ENCODE measurements around the gene UVSSA. TPM values are rescaled to one million over a fixed set of nuclear protein-coding genes. Genes with fewer than 3 reads are reported as not detected.
"Not testable (repeated sequence)": the region's sequence is repeated elsewhere in the genome, so short reads cannot be mapped to it uniquely, and the experiment has no call there.

UVSSA gene
- total and polyA plus RNA-seq, 2 donors = 7.2 to 13.0 TPM

DNA sequence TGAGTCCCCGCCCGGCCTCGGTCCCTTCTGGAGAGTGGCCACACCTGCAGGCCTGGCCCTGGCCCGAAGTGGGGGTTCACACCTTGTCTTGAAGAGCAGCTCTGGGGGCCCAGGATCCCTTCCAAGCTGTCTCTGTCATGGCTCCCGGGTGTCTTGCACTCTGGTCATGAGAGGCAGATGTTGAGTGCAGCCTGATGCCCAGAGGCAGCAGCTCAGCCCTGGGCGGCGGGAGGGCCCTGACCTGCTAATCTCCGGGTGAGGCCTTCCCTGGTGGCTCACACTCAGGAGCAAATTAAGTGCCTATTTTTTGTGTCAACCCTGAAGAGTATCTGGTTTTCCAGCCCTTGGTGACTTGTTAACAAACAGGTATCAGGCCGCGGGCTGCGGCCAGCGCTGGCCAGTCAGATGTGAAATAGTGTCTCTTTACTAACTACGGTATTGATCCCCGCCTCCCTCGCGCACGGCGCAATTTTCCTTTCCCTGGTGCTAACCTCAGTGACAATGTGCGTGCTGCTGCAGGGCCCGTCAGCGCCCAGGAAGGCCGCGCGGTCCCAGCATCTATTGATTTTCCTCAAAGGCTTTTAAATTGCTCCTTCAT lies 35.0 kb downstream of the UVSSA start:
- DNase-seq (ENCODE audit: extremely low spot score) = no peak
- no peak overlapping the region for H3K27ac ChIP-seq (ENCODE audit: low read depth)
- 94% methylated on average over 24 of the region's 24 CpGs for WGBS
- no peaks in the 10 kb centered on the region for H3K4me1 ChIP-seq (ENCODE audit: insufficient read depth)
- peaks cover 3% of the 10 kb centered on the region for H3K36me3 ChIP-seq (ENCODE audit: insufficient read depth)
- no peak overlapping the region for H3K4me3 ChIP-seq (ENCODE audit: low read depth, low read length)

DNA sequence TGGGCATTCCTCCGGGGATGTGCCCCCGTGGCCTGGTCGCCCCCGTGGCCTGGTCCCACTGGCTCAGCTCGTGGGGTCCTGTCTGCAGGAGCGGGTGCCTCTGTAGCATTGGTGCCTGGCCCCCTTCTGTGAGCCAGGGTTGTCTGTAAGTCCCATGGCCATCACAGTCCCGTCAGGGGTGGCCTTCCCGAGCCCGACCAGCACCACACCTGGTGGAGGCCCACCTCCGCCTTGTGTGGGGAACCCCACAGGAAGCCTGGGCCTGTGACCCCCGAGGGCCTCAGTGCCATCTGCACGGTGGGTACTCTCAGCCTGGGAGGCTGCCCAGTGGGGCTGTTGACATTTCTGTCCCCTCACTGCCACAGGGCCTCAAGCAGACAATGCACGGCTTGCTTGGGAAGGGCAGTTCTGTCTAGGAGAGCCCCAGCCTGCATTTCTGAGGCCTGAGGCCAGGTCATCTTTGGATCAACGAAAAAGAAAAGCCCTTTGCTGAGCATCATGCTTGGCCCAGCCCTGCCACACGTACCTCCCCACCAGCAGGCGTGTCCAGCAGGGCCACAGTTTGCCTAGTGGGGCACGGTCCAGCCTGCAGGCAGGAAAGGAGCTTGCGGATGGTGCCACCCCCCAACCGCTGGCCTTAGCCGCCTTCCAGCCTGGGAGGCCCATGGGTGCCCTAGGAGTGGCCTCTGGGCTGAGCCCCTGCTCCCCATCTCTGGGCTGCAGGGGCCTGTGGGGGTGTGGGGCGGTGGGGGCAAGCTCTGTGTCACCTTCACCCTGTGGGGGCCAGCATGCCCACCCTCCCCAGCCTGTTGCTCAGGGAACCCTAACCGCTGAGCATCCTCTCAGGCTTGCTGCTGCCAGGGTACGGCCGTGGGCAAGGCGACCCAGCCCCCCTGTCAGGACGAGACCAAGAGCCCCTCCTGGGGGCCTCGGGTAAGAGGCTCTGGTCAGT lies 36.0 kb downstream of the UVSSA start:
- no peak overlapping the region for H3K4me3 ChIP-seq (ENCODE audit: low read depth, low read length)
- H3K27ac ChIP-seq (ENCODE audit: low read depth) = no peak overlapping the region
- H3K36me3 ChIP-seq (ENCODE audit: insufficient read depth) = peaks cover 3% of the 10 kb centered on the region
- WGBS = 88% methylated on average over 27 of the region's 27 CpGs
- DNase-seq (ENCODE audit: extremely low spot score) = no peak
- H3K4me1 ChIP-seq (ENCODE audit: insufficient read depth) = no peaks in the 10 kb centered on the region

DNA sequence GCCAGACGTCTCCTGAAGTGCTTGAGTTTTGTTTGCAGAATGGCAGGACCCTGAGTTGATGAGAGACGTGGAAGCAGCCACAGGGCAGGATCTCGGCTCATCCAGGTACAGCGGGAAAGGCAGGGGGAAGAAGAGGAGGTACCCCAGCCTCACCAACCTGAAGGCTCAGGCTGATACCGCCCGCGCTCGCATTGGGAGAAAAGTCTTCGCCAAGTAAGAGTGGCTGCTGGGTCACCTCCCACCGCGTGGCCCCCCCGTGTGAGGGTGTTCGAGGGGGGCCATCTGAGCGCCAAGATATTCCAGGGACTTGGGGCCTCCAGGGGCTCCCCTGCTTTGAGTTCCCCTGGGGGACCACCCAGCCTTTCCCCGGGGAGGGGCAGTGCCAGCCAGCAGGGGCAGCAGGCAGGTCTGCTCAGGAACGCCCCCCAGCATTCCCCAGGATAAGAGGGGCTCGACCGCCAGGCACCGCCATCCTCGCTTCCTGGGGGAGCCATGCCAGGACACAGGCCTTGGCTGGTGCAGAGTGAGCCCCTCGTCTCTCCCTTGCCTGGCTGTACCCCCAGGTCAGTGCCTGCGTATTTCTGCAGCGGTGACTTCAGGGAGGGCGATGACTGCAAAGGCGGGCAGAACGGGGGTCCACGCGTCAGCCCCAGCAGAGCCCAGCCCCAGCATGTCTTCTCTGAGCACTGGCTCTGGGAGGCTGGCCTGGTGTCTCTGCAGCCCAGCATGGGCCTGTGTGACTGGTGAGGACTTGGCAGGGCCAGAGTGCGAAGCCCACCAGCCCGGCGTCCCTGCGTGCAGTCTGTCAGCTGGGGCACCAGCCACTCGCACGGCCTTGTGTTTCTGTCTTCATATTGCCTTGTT lies 37.0 kb downstream of the UVSSA start:
- DNase-seq (ENCODE audit: extremely low spot score) = no peak
- WGBS = 89% methylated on average over 34 of the region's 34 CpGs
- H3K27ac ChIP-seq (ENCODE audit: low read depth) = no peak overlapping the region
- peaks cover 3% of the 10 kb centered on the region for H3K36me3 ChIP-seq (ENCODE audit: insufficient read depth)
- H3K4me1 ChIP-seq (ENCODE audit: insufficient read depth) = no peaks in the 10 kb centered on the region
- H3K4me3 ChIP-seq (ENCODE audit: low read depth, low read length) = no peak overlapping the region

DNA sequence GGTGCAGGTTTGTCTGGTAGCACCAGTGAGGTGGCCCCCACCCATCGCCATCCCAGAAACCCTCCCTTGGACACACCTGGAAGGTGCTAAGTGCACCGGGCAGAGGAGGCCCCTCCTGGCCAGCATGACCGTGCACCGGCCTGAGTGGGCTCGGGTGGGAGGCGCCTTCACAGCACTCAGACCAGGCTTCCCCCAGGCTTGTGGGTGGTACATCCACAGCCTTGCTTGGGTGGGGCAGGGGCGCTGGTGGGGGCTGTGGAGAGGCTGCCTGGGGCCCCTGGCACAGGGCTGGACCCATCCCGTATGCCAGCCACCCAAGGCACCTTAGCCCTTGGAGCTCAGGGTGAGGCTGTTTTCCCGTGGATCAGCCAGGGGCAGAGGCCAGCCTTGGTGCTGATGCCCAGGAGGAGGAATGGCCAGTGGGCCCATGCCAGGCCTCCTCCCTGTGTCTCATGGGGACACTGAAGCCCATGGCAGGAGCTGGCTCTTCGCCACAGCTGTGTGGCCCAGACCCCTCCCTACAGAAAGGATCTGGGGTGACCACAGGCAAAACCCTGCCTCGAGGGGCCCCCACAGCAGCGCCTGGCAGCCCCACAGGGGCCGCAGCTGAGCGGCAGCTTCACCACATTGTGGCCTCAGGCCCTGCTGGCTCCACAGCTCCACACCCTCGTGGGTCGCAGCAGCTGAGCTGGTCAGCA lies 37.8 kb downstream of the UVSSA start:
- Histone ChIP-seq H3K4me1 (ENCODE audit: insufficient read depth) (no peaks in the 10 kb centered on the region), H3K27ac (ENCODE audit: low read depth) (no peak overlapping the region), H3K36me3 (ENCODE audit: insufficient read depth) (peaks cover 3% of the 10 kb centered on the region), H3K4me3 (ENCODE audit: low read depth, low read length) (no peak overlapping the region)
- 95% methylated on average over 16 of the region's 16 CpGs for WGBS
- DNase-seq (ENCODE audit: extremely low spot score) = no peak

DNA sequence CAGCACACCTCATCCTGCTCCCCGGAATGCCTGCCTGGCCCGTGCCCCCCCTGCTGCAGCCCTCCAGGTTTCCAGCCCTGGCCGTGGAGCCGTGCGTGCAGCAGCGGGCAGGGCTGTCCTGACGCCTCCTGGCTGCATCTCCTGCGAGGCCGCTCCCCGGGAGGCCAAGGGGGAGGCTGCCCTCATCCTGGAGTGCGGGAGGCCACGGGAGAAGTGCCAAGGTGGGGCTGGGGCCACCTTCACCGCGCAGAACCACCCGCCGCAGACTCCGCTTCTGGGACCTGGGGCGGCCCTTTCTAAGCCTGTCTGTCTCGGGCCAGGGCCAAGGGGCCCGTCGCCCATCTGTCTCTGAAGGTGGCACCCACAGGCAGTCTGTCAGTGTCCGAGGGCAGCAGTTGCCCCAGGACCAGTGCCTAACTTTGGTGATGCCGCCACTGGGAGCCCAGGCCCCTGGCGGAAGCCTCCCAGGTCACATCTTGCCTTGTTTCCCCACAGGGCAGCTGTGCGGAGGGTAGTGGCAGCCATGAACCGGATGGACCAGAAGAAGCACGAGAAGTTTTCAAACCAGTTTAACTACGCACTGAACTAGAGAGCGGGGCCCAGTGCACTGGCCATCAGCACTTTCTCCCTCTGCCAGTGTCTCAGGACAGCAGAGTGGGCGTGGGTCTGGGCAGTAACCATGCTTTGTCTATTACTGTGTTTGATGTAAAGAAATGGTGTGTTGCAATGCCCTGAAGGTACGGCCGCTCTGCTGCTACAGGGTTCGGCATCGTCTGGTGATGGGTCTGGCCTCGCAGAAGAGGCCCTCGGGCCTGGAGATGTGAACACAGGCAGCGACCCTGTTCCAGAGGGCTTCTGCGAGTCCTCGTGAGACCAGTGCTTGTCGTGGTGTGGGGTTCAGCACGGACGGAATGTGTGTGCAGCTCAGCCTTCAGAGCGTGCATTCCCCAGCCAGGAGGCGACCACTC lies 38.6 kb downstream of the UVSSA start:
- H3K27ac ChIP-seq (ENCODE audit: low read depth) = no peak overlapping the region
- H3K36me3 ChIP-seq (ENCODE audit: insufficient read depth) = peaks cover 3% of the 10 kb centered on the region
- no peak overlapping the region for H3K4me3 ChIP-seq (ENCODE audit: low read depth, low read length)
- 95% methylated on average over 44 of the region's 44 CpGs for WGBS
- no peak for DNase-seq (ENCODE audit: extremely low spot score)
- H3K4me1 ChIP-seq (ENCODE audit: insufficient read depth) = peaks cover 1% of the 10 kb centered on the region

DNA sequence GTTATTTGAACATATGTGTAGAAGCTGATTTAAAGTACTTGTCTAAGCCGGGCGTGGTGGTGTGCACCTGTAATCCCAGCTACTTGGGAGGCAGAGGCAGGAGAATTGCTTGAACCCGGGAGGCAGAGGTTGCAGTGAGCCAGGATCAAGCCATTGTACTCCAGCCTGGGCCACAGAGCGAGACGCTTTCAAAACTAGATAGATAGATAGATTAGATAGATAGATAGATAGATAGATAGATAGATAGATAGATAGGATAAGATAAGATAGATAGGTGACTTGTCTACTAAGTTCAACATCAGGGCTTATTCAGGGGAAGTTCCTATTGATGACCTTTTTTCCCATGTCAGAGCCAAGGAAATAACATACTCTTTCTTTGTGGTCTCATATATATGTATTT lies 46.4 kb downstream of the UVSSA start:
- not testable (repeated sequence) for H3K36me3 ChIP-seq (ENCODE audit: insufficient read depth); H3K27ac ChIP-seq (ENCODE audit: low read depth); H3K4me1 ChIP-seq (ENCODE audit: insufficient read depth); H3K4me3 ChIP-seq (ENCODE audit: low read depth, low read length); DNase-seq (ENCODE audit: extremely low spot score)
- WGBS = 97% methylated on average over 5 of the region's 5 CpGs

DNA sequence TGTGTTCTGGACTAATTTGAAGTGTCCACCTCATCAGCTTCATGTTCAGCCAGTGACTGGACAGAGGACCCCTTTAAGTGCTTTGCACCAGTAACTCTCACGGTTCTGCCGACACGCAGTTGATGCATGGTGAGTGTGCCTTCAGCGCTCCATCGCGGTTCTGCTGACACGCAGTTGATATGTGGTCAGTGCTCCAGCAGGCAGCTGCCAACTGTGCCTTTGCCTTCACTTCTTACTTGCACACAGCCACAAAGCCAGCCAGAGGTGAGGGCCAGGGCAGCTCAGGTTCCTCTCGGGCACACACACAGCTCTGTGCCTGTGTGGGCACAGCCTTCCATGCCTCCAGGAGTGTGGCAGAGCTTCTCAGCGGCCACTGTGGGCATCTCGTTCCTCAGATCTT lies 46.9 kb downstream of the UVSSA start:
- 97% methylated on average over 10 of the region's 10 CpGs for WGBS
- DNase-seq (ENCODE audit: extremely low spot score) = no peak
- Histone ChIP-seq H3K4me3 (ENCODE audit: low read depth, low read length) (no peak overlapping the region), H3K36me3 (ENCODE audit: insufficient read depth) (no peaks in the 10 kb centered on the region), H3K27ac (ENCODE audit: low read depth) (no peak overlapping the region), H3K4me1 (ENCODE audit: insufficient read depth) (peaks cover 1% of the 10 kb centered on the region)

DNA sequence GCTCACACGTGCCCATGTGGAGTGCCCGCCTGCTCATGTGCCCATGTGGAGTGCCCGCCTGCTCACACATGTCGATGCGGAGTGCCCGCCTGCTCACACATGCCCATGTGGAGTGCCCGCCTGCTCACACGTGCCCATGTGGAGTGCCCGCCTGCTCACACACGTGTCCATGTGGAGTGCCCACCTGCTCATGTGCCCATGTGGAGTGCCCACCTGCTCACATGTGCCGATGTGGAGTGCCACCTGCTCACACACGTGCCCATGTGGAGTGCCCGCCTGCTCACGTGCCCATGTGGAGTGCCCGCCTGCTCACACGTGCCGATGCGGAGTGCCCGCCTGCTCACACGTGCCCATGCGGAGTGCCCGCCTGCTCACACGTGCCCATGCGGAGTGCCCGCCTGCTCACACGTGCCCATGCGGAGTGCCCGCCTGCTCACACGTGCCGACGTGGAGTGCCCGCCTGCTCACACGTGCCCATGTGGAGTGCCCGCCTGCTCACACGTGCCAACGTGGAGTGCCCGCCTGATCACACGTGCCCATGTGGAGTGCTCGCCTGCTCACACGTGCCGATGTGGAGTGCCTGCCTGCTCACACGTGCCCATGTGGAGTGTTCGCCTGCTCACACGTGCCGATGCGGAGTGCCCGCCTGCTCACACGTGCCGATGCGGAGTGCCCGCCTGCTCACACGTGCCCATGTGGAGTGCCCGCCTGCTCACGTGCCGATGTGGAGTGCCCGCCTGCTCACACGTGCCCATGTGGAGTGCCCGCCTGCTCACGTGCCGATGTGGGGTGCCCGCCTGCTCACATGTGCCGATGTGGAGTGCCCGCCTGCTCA lies 47.8 kb downstream of the UVSSA start:
- DNase-seq (ENCODE audit: extremely low spot score); H3K27ac ChIP-seq (ENCODE audit: low read depth); H3K36me3 ChIP-seq (ENCODE audit: insufficient read depth); H3K4me1 ChIP-seq (ENCODE audit: insufficient read depth); H3K4me3 ChIP-seq (ENCODE audit: low read depth, low read length): not testable (repeated sequence)
- WGBS = 94% methylated on average over 47 of the region's 63 CpGs

DNA sequence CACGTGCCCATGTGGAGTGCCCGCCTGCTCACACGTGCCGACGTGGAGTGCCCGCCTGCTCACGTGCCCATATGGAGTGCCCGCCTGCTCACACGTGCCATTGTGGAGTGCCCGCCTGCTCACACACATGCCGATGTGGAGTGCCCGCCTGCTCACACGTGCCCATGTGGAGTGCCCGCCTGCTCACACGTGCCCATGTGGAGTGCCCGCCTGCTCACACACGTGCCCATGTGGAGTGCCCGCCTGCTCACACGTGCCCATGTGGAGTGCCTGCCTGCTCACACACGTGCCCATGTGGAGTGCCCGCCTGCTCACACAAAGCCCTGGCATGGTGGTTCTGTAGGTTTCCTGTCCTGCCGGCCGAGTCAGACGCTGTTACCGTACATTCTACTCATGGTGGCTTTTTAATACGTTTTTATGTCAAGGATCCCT lies 48.4 kb downstream of the UVSSA start:
- not testable (repeated sequence) for DNase-seq (ENCODE audit: extremely low spot score); H3K36me3 ChIP-seq (ENCODE audit: insufficient read depth)
- 98% methylated on average over 26 of the region's 26 CpGs for WGBS

DNA sequence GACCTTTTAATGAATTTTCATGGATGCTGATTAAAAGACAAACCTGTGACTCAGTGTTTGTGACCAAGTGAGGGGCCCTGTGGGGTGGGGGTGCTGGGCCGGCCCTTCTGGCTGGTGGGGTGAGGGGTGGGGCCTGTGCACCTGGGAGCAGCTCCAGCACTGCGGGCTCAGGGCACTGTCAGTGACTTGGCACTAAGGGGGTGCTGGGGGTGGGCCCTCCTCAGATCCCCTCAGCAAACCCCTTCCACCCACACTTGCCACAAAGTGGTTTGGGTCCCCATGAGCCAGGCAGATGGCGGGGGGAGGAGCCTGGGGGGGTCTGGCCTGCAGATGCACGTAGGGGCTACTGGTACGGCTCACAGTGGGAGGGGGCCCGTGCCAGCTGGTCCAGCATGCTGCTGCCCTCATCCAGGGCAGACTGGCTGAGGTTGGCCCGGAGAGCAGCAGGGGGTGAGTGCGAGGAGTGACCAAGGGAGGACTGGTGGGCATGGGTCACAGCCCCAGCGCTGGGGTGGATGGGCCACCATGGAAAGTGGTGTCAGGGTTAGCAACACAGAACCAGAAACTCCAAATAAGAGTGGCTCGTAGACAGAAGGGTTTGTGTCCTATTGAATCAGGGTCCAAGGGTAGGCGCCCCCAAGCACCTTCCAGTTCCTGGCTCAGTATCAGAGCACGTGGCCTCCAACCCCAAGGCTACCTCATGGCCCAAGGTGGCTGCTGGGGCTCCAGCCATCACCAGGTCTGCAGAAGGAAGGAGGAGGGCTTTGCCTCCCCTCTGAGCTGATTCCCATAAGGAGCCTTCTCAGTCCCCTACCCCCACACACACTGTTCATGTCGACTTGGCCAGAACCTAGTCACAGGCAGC lies 49.2 kb downstream of the UVSSA start:
- WGBS = 80% methylated on average over 13 of the region's 13 CpGs
- no peaks in the 10 kb centered on the region for H3K36me3 ChIP-seq (ENCODE audit: insufficient read depth)
- H3K4me1 ChIP-seq (ENCODE audit: insufficient read depth) = no peaks in the 10 kb centered on the region
- DNase-seq (ENCODE audit: extremely low spot score) = no peak
- H3K27ac ChIP-seq (ENCODE audit: low read depth) = no peak overlapping the region
- H3K4me3 ChIP-seq (ENCODE audit: low read depth, low read length) = no peak overlapping the region

More for the DNA sequence above, 48.4 kb downstream of the UVSSA start:
- H3K27ac ChIP-seq (ENCODE audit: low read depth); H3K4me1 ChIP-seq (ENCODE audit: insufficient read depth); H3K4me3 ChIP-seq (ENCODE audit: low read depth, low read length): not testable (repeated sequence)
